ENCODE measurements around the gene ADAMTS9.

- no peak for TF ChIP-seq CTCF (IDR thresholded peaks at IDR 0.05; ENCODE audit: insufficient read depth, low read length, poor library complexity, severe bottlenecking)
- TF ChIP-seq EZH2phosphoT487 (conservative IDR thresholded peaks at IDR 0.05; ENCODE audit: low read length): no peak
These were observed 6.3 kb upstream of the ADAMTS9 start for GRCh38 chr3:64694114-64694513.

Data from SU-DHL-6 (cell line).